Measurements from ENCODE around the gene SIL1.
A peak's percentile ranks its signal among the peaks of the same experiment; 100 is the strongest.
"Not testable (repeated sequence)": the region's sequence is repeated elsewhere in the genome, so short reads cannot be mapped to it uniquely, and the experiment has no call there.

SIL1 gene

GRCh38 chr5:139197710-139198669, at the start of gene SIL1:
SIL1 (minus strand) TSS chr5:139198368; CDS start chr5:139127843, 70,525 bp downstream.
- DNase-seq, result peak; percentile 21 to 98 (median 94)

- peak in 27 of 56 donors; percentile 6 to 64 (median 25) for DNase-seq
These were observed 48.2 kb upstream of the SIL1 start for GRCh38 chr5:139246394-139246793.

DNA sequence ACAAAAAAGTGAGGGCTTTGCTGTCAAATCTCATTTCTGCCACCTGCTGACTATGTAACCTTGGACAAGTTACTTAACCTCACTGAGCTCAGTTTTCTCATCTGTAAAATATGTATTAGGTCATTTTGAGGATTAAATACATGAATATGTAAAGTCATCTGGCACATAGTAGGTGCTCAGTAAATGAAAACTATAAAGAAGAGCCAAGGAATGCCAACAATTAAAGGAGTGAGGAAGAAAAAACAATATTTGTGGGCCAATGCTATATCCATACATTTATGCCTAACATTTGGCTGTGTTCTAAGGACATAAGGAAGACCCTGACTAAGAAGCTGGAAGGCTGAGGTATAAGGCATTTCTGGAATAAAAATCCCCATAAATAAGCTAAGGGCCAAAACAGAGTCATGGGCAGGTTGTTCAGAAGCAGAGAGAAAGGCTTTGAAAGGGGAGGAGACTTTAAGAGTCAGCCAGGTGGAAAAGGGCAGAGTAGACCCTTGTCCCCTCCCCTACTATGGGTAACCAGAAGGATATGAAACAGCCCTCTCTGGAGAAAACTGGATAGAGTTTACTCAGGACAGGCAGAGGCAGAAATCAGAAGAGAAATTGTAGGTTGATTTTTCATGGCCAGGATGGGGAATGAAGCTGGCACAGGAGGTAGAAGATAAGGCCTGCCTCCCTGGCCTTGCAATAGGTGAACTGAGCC, 47.6 kb upstream of the SIL1 start:
- DNase-seq, result no peak

DNA sequence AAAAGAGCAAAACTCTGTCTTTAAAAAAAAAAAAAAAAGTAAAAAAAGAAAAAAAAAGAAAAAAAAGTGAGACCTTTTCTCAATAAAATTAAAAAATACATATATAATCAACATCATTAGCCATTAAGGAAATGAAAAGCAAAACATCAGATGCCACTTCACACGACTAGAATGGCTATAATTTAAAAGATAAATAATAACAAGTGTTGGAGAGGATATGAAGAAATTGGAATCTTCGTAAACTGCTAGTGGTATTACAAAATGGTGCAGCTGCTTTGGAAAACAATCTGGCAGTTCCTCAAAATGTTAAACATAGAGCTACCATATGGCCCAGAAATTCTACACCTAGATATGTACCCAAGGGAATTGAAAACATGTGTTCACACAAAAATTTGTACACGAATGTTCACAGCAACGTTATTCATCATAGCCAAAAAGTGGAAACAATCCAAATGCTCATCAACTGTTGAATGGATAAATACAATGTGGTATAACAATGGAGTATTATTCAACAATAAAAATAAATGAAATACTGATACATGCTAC, 45.3 kb upstream of the SIL1 start:
- DNase-seq, result no peak

- DNase-seq, result no peak
These were observed 43.0 kb upstream of the SIL1 start for GRCh38 chr5:139241139-139241538.

- no peak for DNase-seq
These were observed 38.3 kb upstream of the SIL1 start for GRCh38 chr5:139236479-139236878.

GRCh38 chr5:139232147-139232724, 34.1 kb upstream of the SIL1 start:
- no peak for DNase-seq

GRCh38 chr5:139228201-139228803, 30.1 kb upstream of the SIL1 start:
- DNase-seq, result no peak

GRCh38 chr5:139226131-139226530, 28.0 kb upstream of the SIL1 start:
- DNase-seq, result no peak

GRCh38 chr5:139223481-139223880, 25.3 kb upstream of the SIL1 start:
- DNase-seq, result no peak

GRCh38 chr5:139222346-139222745, 24.2 kb upstream of the SIL1 start:
- DNase-seq, result no peak

DNA sequence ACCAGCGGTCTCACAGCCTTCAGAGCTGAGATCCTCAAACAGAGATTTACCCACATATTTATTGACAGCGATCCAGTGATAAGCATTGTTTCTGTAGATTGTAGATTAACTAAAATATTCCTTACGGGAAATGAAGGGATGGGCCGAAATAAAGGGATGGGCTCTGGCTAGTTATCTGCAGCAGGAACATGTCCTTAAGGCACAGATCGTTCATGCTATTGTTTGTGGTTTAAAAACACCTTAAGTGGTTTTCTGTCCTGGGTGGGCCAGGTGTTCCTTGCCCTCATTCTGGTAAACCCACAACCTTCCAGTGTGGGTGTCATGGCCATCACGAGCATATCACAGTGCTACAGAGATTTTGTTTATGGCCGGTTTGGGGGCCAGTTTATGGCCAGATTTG, 19.9 kb upstream of the SIL1 start:
- DNase-seq, result not testable (repeated sequence)

- no peak for DNase-seq
These were observed 17.2 kb upstream of the SIL1 start for GRCh38 chr5:139215107-139215975.

- DNase-seq, result no peak
These were observed 16.5 kb upstream of the SIL1 start for GRCh38 chr5:139214646-139215045.

DNA sequence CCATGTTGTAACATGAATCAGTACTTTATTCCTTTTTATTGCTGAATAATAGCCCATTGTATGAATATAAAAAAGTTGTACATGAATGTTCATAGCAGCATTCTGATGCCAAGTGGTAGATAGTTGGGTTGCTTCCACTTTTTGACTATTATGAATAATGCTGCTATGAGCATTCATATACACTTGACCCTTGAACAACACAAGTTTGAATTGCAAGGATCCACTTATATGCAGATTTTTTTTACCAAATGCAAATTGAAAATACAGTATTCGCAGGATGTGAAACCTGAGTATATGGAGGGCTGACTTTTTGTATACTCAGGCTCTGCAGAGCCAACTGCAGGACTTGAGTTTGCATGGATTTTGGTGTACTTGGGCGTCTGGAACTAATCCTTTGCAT, 14.7 kb upstream of the SIL1 start:
- no peak for DNase-seq

GRCh38 chr5:139212486-139212885, 14.3 kb upstream of the SIL1 start:
- no peak for DNase-seq

- no peak for DNase-seq
These were observed 12.4 kb upstream of the SIL1 start for GRCh38 chr5:139210585-139210984.

DNA sequence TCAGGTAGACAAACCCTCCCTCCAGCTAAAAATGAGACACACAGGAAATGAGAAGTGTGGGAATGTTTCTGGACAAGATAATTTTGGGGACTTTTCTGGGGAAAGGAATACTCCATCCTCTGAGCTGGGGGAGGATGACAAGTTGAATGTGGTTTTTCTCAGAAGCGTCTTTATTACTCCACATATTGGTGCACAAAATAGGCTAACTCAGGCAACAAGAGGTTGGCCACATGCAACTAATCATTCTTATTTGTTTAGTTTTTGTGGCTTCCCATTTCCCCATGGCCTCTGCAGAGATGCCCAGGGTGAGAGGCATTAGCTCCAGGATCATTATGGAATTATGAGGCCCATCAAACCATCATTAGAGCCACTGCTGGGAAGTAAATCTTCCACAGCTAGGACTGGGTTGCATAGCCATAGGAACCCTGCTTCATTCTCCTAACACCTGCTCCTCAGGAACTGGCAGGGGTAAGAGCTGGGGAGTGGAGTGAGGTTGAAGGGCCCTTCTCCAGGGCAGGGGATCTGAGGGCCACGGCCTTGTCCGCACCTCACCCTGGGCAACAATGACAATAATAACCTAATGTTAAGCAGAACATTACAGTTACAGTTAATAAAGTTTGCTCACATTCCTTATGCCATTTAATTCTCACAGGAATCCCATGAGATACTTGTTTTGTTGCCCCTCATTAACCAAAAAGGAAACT, 9.3 kb upstream of the SIL1 start:
- DNase-seq, result no peak

GRCh38 chr5:139205586-139205985, 7.4 kb upstream of the SIL1 start:
- DNase-seq, result no peak

DNA sequence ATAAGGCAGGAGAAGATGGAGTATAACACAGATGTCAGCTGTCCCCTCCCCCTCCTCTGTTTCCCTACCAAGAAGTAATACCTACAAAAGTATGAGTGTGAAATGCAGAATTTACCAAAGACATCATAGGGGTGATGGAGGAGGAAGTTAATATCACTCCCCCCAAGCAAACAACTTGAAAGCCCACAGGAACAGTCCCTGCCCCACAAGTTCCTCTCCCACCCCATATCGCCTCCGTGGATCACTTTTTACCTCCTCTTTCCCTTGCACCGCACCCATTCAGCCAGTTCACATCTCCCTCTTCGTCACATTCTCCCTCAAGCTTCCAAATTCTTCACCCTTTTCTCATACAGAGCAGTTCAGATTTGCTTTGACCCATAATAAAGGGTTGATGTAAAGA, 7.0 kb upstream of the SIL1 start:
- DNase-seq, result no peak

Measured in nucleus accumbens (tissue), 56 donors.